Brain pericyte (primary cell): ENCODE data around the gene SERPINB1.
"Not testable (repeated sequence)": the region's sequence is repeated elsewhere in the genome, so short reads cannot be mapped to it uniquely, and the experiment has no call there.

Experiments
- DNase-seq: peaks from one replicate; pipeline ENCODE4 v3.0.0-alpha.2; 2012; ENCODE audit warnings: low read depth, low spot score

SERPINB1 gene

GRCh38 chr6:2818593-2818992, 23.1 kb downstream of the SERPINB1 start:
- no peak for DNase-seq

GRCh38 chr6:2817903-2818443, 23.7 kb downstream of the SERPINB1 start:
- DNase-seq: no peak

GRCh38 chr6:2816158-2816557, 25.5 kb downstream of the SERPINB1 start:
- no peak for DNase-seq

GRCh38 chr6:2812695-2813094, 29.0 kb downstream of the SERPINB1 start:
- no peak for DNase-seq

- DNase-seq: no peak
Measured at GRCh38 chr6:2810092-2810671, 31.5 kb downstream of the SERPINB1 start.

GRCh38 chr6:2809015-2809414, 32.6 kb downstream of the SERPINB1 start:
- DNase-seq: no peak

GRCh38 chr6:2807342-2808090, 34.1 kb downstream of the SERPINB1 start:
- no peak for DNase-seq

- no peak for DNase-seq
Measured at GRCh38 chr6:2806644-2807043, 35.0 kb downstream of the SERPINB1 start.

- DNase-seq: no peak
Measured at GRCh38 chr6:2805031-2805430, 36.6 kb downstream of the SERPINB1 start.

- no peak for DNase-seq
Measured at GRCh38 chr6:2804516-2804915, 37.1 kb downstream of the SERPINB1 start.

- no peak for DNase-seq
Measured at GRCh38 chr6:2803731-2804429, 37.8 kb downstream of the SERPINB1 start.

- no peak for DNase-seq
Measured at GRCh38 chr6:2802521-2803060, 39.1 kb downstream of the SERPINB1 start.

- DNase-seq: not testable (repeated sequence)
Measured at GRCh38 chr6:2801687-2802086, 40.0 kb downstream of the SERPINB1 start.

GRCh38 chr6:2800552-2801316, 40.9 kb downstream of the SERPINB1 start:
- no peak for DNase-seq

- no peak for DNase-seq
Measured at GRCh38 chr6:2799936-2800527, 41.6 kb downstream of the SERPINB1 start.

- no peak for DNase-seq
Measured at GRCh38 chr6:2798586-2799134, 43.0 kb downstream of the SERPINB1 start.

GRCh38 chr6:2797564-2798031, 44.1 kb downstream of the SERPINB1 start:
- no peak for DNase-seq

GRCh38 chr6:2796861-2797260, 44.8 kb downstream of the SERPINB1 start:
- no peak for DNase-seq

GRCh38 chr6:2795956-2796355, 45.7 kb downstream of the SERPINB1 start:
- no peak for DNase-seq

- DNase-seq: no peak
Measured at GRCh38 chr6:2795162-2795561, 46.5 kb downstream of the SERPINB1 start.
